LNCaP clone FGC (cell line): ENCODE results near the gene KCND3.

Experiments used
- DNase-seq: peaks from one replicate; pipeline ENCODE4 v3.0.0-alpha.2; 2011; ENCODE audit warnings: low read depth
- H3K4me3 ChIP-seq: 2 replicates; pipeline ENCODE4 v1.5.1; 2011; ENCODE audit warnings: mild to moderate bottlenecking, low read depth, low read length, control low read depth
- TF ChIP-seq, protein P1 (sequence below): IDR thresholded peaks from 2 replicates; pipeline ENCODE4 v1.5.1; 2012; ENCODE audit warnings: mild to moderate bottlenecking; ENCODE audit not compliant: control insufficient read depth, insufficient read depth; ENCODE audit errors: extremely low read depth

The KCND3 gene

GRCh38 chr1:111755331-111756123 is 233.9 kb downstream of the KCND3 start, which contains the start of gene DDX20:
DDX20 (plus strand) TSS chr1:111755901; CDS start chr1:111755925, 24 bp downstream.
- H3K4me3 ChIP-seq = peak within 1 kb of the TSS; percentile 88
- TF ChIP-seq, protein P1, sequence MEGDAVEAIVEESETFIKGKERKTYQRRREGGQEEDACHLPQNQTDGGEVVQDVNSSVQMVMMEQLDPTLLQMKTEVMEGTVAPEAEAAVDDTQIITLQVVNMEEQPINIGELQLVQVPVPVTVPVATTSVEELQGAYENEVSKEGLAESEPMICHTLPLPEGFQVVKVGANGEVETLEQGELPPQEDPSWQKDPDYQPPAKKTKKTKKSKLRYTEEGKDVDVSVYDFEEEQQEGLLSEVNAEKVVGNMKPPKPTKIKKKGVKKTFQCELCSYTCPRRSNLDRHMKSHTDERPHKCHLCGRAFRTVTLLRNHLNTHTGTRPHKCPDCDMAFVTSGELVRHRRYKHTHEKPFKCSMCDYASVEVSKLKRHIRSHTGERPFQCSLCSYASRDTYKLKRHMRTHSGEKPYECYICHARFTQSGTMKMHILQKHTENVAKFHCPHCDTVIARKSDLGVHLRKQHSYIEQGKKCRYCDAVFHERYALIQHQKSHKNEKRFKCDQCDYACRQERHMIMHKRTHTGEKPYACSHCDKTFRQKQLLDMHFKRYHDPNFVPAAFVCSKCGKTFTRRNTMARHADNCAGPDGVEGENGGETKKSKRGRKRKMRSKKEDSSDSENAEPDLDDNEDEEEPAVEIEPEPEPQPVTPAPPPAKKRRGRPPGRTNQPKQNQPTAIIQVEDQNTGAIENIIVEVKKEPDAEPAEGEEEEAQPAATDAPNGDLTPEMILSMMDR = peak; percentile 87
- peak; percentile 93 for DNase-seq

- TF ChIP-seq, protein P1 = no peak
- H3K4me3 ChIP-seq = peak overlapping the region; percentile 88
- DNase-seq = no peak
These were observed 234.5 kb downstream of the KCND3 start for GRCh38 chr1:111754984-111755330.

GRCh38 chr1:111751906-111752575 is 237.4 kb downstream of the KCND3 start:
- no peak overlapping the region for H3K4me3 ChIP-seq
- TF ChIP-seq, protein P1 = no peak
- DNase-seq = no peak

- H3K4me3 ChIP-seq = no peak overlapping the region
These were observed 238.6 kb downstream of the KCND3 start for GRCh38 chr1:111750856-111751255.

GRCh38 chr1:111749628-111750027 is 239.8 kb downstream of the KCND3 start:
- H3K4me3 ChIP-seq = no peak overlapping the region
- DNase-seq = no peak
- TF ChIP-seq, protein P1 = no peak

More at GRCh38 chr1:111750856-111751255, 238.6 kb downstream of the KCND3 start:
- DNase-seq = no peak
- TF ChIP-seq, protein P1 = no peak

GRCh38 chr1:111747947-111748346 is 241.5 kb downstream of the KCND3 start:
- TF ChIP-seq, protein P1 = no peak

More at GRCh38 chr1:111747947-111748346, 241.5 kb downstream of the KCND3 start:
- no peak overlapping the region for H3K4me3 ChIP-seq
- DNase-seq = no peak
